ENCODE measurements around the gene MRPL40.

DNA sequence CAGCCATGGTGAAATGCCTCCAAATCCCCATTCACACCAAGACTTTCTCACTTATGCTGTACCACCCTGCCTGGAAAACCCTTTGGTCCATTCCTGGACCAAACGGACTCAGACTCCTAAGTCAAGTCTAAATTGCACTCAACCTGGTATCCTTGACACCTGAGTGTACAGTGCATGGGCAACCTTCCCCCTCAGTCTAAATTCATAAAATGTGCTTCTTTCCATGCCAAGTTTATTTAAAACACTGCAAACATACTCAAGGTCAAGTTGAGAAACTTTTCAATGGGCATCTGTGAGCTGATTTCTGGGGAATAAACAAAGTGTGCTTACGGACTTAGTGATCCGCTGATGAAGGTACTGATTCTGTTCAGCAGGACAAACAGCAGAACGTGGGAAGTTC lies 27.2 kb upstream of the MRPL40 start:
- TF ChIP-seq POLR2A (IDR thresholded peaks at IDR 0.05), result no peak
- TF ChIP-seq, protein P1, sequence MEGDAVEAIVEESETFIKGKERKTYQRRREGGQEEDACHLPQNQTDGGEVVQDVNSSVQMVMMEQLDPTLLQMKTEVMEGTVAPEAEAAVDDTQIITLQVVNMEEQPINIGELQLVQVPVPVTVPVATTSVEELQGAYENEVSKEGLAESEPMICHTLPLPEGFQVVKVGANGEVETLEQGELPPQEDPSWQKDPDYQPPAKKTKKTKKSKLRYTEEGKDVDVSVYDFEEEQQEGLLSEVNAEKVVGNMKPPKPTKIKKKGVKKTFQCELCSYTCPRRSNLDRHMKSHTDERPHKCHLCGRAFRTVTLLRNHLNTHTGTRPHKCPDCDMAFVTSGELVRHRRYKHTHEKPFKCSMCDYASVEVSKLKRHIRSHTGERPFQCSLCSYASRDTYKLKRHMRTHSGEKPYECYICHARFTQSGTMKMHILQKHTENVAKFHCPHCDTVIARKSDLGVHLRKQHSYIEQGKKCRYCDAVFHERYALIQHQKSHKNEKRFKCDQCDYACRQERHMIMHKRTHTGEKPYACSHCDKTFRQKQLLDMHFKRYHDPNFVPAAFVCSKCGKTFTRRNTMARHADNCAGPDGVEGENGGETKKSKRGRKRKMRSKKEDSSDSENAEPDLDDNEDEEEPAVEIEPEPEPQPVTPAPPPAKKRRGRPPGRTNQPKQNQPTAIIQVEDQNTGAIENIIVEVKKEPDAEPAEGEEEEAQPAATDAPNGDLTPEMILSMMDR (IDR thresholded peaks at IDR 0.05), result no peak

All from uterus (tissue), 2 donors.